ENCODE measurements around the gene BLZF1. TPM values are rescaled to one million over a fixed set of nuclear protein-coding genes. Genes with fewer than 3 reads are reported as not detected.
A peak's percentile ranks its signal among the peaks of the same experiment; 100 is the strongest.
"Not testable (repeated sequence)": the region's sequence is repeated elsewhere in the genome, so short reads cannot be mapped to it uniquely, and the experiment has no call there.

BLZF1 gene
- total RNA-seq, 1 experiment from 2014 or later: 49.4 TPM

DNA sequence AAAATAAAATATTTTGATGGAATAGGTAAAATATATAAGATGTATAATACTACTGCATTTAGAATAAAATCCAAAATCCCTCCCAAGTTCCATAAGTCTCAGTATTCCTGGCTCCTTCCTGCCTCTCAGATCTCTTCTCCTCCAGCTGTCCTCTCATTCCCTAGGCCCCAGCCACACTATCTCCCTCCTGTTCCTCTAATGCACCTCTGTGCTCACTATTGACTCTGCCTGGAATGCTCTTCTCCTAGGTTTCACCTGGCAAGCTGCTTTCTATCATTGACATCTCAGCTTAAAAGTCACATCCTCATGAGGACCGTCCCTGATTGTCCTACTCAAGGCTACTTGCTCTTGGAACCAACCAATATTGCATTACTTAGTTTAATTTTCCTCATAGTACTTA, 7.6 kb upstream of the BLZF1 start:
- DNase-seq (ENCODE audit: low read depth): no peak

DNA sequence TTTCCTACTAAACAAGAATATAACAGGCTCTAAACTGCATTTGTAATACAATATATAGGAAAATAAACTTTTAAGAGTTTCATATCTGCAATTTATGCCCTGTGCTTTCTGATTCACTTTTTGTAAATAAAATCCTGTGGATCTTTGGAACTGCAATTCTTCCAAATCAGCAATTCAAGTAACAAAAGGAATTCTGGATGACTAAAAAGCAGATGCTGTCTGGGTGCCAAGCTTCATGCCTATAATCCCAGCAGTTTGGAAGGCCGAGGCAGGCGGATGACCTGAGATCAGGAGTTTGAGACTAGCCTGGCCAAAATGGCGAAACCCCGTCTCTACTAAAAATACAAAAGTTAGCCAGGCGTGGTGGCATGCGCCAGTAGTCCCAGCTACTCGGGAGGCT, 6.7 kb upstream of the BLZF1 start:
- no peak for DNase-seq (ENCODE audit: low read depth)

DNA sequence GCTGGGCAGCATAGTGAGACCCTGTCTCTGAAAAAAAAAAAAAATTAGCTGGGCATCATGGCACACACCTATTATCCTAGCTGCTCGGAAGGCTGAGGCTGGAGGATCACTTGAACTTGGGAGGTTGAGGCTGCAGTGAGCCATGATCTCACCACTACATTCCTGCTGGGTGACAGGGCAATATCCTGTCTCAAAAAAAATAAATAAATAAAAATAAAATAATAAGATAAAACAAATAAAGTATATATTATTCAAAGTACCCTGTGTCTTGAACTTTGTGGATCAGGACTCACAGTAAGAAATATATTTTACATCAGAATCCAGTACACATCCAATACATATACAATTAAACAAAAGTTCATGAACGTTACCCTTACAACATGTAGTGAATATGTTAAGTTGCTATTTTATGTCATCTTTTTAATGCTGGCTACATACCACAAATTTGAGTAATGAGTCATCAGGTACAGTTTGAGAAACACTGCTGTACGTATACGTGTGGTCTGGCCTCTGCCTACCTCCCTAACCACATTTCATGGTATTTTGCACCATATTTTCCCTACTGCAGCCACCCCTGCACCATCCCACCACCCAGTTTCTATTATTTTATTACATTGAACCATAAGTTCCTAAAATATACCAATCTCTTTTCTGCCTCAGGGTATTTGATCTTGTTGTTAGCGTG, 4.8 kb upstream of the BLZF1 start:
- DNase-seq (ENCODE audit: low read depth): peak; percentile 79

DNA sequence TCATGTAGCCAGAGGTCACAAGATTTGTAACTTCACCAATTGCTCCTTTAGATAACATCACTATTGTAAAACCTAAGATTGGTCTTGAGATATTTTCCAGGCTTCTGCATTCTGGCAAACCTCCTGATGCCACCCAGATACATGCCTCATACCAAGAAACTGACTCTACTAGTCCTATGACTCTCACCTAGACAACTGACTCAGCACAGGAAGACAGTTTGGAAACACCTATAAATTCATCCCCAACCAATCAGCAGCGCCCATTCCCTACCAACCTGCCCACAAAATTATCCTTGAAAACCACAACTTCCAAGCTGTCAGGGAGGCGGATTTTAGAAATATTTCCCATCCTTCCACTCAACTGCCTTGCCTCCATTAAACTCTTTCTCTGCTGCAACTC, 3.0 kb upstream of the BLZF1 start:
- peak; percentile 49 for DNase-seq (ENCODE audit: low read depth)

DNA sequence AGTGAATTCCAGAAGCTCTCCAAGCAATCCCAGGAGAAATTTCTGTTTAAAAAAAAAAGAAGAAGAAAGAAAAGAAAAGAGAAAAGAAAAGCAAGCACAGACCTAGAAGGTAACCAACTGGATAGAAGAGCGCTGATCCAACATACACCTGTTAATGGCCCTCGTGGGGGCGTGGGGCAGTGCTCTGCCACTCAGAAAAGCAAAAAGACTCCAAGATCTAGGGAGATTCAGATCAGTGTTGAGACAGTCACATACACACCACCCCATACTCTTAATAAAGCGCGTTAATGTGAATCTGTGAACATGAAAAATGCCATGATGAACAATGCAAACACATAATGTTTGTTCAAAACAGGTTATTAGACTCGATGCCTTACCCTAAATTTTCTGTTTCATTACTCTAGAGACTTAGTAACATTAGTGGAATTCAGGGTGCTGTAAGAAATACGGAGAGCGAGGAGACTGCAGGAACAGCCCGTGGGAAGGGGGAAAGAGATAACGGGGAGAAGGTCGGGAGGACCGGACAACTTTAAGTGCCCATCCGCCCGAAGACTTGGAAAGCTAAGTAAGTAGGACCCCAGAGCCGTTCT, 804 bp upstream of the BLZF1 start:
- no peak for DNase-seq (ENCODE audit: low read depth)

DNA sequence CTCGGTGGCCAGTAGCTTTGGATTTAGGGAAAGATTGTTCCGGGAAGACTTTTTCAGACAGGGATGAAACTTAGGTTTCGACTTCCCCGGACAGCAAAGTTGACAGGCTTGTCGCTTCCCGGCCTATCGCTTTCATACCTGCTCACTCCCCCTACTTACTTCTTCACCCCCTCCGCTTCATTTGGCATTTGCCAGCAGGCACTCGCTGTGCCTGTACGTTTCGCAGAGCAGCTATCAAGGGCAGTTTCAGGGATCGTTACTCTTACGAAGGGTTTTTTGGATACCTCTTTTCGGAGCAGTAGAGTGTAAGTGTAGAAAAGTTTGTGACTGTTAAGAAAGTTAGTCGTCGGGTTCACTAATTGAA, 393 bp downstream of the BLZF1 start:
- DNase-seq (ENCODE audit: low read depth): no peak

DNA sequence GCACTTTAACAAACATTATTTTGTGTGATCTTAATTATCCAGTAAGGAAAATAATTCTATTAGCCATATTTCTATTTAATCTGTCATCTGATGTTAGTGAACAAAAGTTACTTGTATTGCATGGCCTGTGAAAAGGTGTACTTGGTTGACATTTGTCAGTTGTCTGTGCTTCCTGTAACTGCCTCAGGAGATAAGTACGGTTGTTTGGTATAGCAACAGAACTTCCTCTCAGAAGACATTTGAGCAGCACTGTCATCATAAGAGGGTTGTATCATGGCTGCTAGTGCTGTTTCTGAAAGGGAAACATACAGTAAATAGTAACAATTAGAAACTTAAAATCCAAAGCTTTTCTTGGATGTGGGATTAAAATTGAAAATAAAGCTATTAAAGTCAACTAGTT, 3.4 kb downstream of the BLZF1 start:
- no peak for DNase-seq (ENCODE audit: low read depth)

DNA sequence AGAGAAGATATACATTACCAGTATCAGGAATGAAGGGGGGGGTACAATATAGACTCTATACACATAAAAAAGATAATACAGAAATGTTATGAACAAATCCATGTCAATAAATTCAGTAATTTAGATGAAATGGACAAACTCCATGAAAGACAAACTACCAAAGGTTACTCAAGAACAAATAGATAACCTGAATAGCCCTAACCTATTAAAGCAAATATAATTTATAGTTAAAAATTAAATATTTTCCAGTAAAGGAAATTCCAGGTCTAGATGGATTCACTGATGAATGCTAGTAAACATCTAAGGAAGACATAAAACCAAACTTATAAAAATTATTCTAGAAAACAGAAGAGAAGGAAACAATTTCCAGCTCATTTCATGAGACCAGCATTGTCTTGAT, 13.2 kb downstream of the BLZF1 start:
- DNase-seq (ENCODE audit: low read depth): no peak

DNA sequence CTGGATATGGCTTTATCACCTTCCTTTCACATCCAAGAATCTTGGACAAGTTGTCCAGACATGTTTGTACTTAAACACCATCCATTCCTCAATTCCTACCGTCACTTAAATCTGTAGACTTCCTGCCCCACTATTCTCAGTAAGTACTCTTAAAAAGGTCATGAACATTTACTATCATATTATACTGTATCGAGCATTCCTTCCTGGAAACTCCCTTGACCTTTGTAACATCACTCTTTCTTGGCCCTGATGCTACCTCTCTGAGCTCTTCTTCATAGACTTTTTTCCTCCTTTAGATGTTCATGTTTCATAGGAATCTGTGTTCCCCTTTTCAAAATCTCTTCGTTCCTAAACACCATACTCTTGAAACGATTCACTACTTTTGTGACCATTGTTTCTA, 15.5 kb downstream of the BLZF1 start:
- no peak for DNase-seq (ENCODE audit: low read depth)

DNA sequence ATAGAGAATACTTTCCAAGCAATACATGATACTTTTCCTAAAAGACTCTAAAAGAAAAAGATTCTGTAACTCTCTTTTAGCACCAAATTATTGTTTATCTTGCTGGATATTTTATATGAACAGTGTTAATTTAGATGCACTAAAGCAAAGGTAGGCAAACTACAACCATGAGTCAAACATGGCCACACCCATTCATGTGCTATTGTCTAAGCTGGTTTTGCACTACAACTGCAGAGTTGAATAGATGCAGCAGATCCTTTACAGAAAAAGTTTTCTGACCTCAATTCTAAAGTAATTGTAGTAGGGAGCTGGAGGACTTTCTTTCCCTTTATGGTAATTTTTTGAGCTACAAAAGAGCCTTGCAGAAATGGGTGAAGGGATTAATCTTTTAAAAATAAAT, 19.4 kb downstream of the BLZF1 start:
- no peak for DNase-seq (ENCODE audit: low read depth)

DNA sequence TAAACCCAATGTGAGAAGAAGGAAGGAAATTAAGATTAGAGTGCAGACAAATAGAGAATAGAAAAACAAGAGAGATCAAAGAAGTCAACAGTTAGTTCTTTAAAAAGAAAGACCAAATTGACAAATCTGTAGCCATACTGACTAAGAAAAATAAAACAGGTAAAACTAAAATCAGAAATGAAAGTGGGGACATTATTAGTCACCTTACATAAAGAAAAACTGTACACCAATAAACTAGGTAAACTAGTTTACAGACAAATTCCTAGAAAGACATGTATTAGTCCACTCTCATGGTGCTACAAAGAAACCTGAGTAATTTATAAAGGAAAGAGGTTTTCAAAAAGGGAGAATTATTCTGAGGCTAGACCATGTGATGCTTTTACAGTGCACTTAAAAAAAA, 22.3 kb downstream of the BLZF1 start:
- DNase-seq (ENCODE audit: low read depth): no peak

DNA sequence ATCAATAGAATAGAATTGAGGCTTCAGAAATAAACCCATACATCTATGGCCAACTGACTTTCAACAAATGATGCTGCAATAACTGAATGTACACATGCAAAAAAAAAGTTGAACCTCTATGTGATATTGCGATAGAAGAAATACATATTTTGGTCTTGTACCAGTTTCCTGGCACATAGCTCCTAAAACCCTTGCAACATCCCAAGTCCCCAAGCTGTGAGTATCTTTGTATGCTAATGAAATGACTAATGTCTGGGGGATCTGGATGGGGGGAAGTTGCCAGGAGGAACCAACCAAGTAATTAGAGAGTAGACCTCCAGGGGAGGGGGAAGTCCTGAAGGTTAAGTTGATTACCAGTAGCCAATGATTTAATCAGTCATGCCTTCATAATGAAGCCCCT, 24.4 kb downstream of the BLZF1 start:
- DNase-seq (ENCODE audit: low read depth): peak; percentile 7

DNA sequence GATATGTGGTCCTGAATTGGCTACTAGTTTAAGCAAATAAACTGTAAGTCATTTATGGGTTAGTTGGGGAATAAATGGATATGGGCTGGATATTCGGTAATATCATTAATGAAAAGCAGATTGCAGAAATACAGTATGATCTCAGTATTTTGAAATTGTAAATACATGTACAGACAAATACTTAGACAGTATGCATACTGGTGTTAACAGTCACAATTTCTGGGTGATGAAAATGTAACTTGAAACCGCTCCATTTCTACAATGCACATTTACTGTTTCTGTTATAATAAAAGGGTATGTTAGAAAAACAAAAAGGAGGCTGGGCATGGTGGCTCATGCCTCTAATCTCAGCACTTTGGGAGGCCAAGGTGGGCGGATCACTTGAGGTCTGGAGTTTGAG, 28.0 kb downstream of the BLZF1 start:
- DNase-seq (ENCODE audit: low read depth): no peak

DNA sequence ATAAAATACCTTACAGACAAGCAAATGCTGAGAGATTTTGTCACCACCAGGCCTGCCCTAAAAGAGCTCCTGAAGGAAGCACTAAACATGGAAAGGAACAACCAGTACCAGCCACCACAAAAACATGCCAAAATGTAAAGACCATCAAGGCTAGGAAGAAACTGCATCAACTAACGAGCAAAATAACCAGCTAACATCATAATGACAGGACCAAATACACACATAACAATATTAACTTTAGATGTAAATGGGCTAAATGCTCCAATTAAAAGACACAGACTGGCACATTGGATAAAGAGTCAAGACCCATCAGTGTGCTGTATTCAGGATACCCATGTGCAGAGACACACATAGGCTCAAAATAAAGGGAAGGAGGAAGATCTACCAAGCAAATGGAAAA, 34.6 kb downstream of the BLZF1 start:
- DNase-seq (ENCODE audit: low read depth): not testable (repeated sequence)

DNA sequence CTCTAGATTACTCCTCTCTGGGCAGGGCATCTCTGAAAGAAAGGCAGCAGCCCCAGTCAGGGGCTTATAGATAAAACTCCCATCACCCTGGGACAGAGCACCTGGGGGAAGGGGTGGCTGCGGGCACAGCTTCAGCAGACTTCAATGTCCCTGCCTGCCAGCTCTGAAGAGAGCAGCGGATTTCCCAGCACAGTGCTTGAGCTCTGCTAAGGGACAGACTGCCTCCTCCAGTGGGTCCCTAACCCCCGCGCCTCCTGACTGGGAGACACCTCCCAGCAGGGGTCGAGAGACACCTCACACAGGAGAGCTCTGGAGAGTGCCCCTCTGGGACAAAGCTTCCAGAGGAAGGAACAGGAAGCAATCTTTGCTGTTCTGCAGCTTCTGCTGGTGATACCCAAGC, 40.3 kb downstream of the BLZF1 start:
- DNase-seq (ENCODE audit: low read depth): not testable (repeated sequence)

DNA sequence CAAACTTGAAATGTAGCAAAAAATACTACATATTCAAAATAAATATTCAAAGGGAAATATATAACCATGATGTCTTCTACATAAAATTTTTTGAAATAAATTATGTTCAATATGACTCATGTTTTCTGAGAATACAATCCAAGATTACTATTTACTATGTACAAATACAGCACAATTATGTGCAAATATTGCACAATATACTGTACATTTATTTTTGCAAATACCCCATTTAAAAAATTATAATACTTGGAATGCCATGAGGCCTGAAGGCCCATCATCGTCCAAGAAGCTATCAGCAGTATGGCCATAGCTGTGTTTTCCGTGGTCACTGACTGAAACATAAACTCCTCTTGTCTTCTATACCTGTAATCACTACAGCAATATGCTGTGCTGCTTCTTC, 47.0 kb downstream of the BLZF1 start:
- DNase-seq (ENCODE audit: low read depth): no peak

DNA sequence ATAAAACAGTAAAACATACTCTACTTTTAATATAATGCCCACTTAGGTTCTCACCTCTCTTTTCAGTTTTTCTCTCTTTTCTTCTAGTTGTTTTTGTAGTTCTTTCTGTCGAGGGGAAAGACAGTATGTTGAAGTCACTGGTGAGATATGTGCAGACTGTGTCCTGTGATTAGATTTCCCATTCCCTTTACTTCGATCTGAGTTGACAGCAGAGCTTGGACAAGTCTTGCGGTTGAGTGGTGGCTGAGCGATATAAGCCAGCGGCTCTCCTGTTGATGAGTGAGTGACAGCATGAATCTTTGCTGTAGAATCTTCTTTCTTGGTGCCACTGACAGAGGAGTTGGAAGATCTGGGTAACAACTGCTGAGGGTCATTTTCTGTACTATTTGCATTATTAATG, 53.3 kb downstream of the BLZF1 start:
- DNase-seq (ENCODE audit: low read depth): no peak

DNA sequence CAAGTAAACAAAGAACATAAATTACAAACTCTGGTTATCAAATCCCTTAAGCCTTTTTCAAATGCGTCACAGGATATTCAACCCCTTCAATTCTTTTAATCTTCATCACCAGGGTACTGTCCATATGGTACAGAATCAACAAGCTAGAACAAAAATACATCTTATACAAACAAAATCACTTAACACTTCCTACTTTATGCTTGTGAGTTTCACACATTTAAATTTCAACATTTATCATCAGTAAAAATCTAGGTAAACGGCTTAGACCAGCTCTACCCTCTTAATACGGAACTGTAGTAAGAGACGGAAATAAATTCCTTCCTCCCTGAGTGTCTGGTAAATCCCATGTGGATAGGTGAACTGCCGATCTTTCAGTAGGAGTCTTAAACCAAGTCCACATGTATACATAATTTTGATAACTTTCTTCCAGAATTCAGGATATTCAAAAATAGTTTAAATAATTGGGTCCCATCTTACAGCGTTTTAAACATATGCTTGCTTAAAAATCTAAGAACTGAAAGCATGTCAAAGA, 58.2 kb downstream of the BLZF1 start:
- peak; percentile 17 for DNase-seq (ENCODE audit: low read depth)

DNA sequence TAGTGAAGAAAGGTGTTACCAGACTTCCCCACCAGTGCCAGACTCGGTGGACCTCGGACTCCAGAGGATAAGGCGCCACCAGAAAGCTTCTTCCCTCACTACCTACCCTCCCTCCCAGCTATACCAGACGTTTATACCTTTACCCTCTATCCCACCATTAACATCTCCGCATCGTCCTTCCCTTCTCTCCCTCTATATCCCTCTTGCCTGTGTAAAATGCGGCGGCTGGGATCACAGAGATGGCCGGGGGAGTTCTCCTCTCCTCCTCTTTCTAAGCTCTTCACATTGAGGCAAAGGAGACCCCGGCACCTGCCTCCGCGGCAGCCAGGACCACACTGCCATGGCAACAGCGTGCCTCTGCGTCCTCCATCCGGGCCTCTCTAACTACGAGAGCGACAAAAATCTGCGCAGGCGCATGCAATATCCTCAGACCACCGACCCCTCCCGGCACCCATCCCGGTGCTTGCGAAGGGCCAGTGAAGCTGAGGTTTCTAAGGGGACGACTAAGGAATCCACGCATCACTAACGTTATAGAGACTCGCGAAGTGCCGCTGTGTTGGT, 59.2 kb downstream of the BLZF1 start, which contains the start of gene CCDC181:
TSS of gene CCDC181 (minus strand) at position 394 of the 561 bp plus-strand sequence. CDS start 2,547 bp downstream, outside the sequence.
- peak; percentile 89 for DNase-seq (ENCODE audit: low read depth)
